SU-DHL-6 (cell line): Measurements from ENCODE around the gene RALGPS1.

Experiments
- H2AFZ ChIP-seq: fragments of 200-600 bp; sonication (generic); 2 replicates; pipeline ENCODE4 v1.6.1; 2014; ENCODE audit warnings: low read depth, mild to moderate bottlenecking, moderate library complexity, mixed read lengths, antibody characterized with exemption, low read length; ENCODE audit not compliant: severe bottlenecking
- H3F3A ChIP-seq: fragments of 200-600 bp; shearing (Covaris generic); 2 replicates; pipeline ENCODE4 v1.6.0; 2016; ENCODE audit warnings: antibody characterized with exemption, mild to moderate bottlenecking; ENCODE audit not compliant: insufficient read depth
- H3K27ac ChIP-seq: fragments of 200-600 bp; sonication (generic); 2 replicates; pipeline ENCODE4 v1.5.1; 2016; ENCODE audit warnings: low read depth, mild to moderate bottlenecking, low read length, moderate library complexity, mixed read lengths
- H3K27me3 ChIP-seq: fragments of 200-600 bp; sonication (generic), shearing (Covaris generic); 2 replicates; pipeline ENCODE4 v1.6.0; 2014; ENCODE audit warnings: mild to moderate bottlenecking, low read length
- H3K36me3 ChIP-seq: fragments of 200-600 bp; sonication (generic); 2 replicates; pipeline ENCODE4 v1.6.1; 2014; ENCODE audit warnings: mild to moderate bottlenecking, low read length, mixed read lengths
- H3K4me2 ChIP-seq: fragments of 300-600, 200-600 bp; shearing (Covaris generic), sonication (generic); 2 replicates; pipeline ENCODE4 v1.6.0; 2014; ENCODE audit warnings: low read length, low read depth, mild to moderate bottlenecking; ENCODE audit not compliant: poor library complexity, severe bottlenecking
- H3K4me3 ChIP-seq: fragments of 200-600 bp; sonication (generic); 2 replicates; pipeline ENCODE4 v1.5.1; 2014; ENCODE audit warnings: antibody characterized with exemption, low read length, mild to moderate bottlenecking, mixed read lengths; ENCODE audit not compliant: insufficient read depth, poor library complexity, severe bottlenecking
- H3K79me2 ChIP-seq: fragments of 200-600 bp; sonication (generic); 2 replicates; pipeline ENCODE4 v1.6.1; 2014; ENCODE audit warnings: mild to moderate bottlenecking, low read length, moderate library complexity; ENCODE audit not compliant: insufficient read depth
- H3K9ac ChIP-seq: fragments of 200-600 bp; sonication (generic); 2 replicates; pipeline ENCODE4 v1.7.0; 2014; ENCODE audit warnings: mild to moderate bottlenecking, low read length
- H3K9me2 ChIP-seq: fragments of 200-600 bp; sonication (generic); replicated peaks from 2 replicates; pipeline ENCODE4 v1.6.1; 2014; ENCODE audit warnings: low read length; ENCODE audit not compliant: insufficient read depth
- H3K9me3 ChIP-seq: fragments of 200-600 bp; sonication (generic); 2 replicates; pipeline ENCODE4 v1.6.1; 2014; ENCODE audit warnings: low read length, mixed read lengths; ENCODE audit not compliant: insufficient read depth
- H4K20me1 ChIP-seq: fragments of 200-600 bp; sonication (generic); 2 replicates; pipeline ENCODE4 v1.6.1; 2014; ENCODE audit warnings: low read depth, mild to moderate bottlenecking, antibody characterized with exemption, low read length, moderate library complexity, mixed read lengths
- CTCF ChIP-seq: fragments of 200-600 bp; sonication (generic); IDR thresholded peaks from one replicate; pipeline ENCODE4 v1.5.1; 2017; ENCODE audit warnings: antibody characterized with exemption, mild to moderate bottlenecking, low read length, moderate library complexity; ENCODE audit not compliant: insufficient read depth, poor library complexity, severe bottlenecking
- EZH2phosphoT487 ChIP-seq: fragments of 200-600 bp; sonication (generic), shearing (Covaris generic); conservative IDR thresholded peaks from 2 replicates; pipeline ENCODE4 v1.6.1; 2018; ENCODE audit warnings: mild to moderate bottlenecking, antibody characterized with exemption, low read length, moderate library complexity, mixed read lengths

Gene RALGPS1

GRCh38 chr9:127208416-127208815 is 293.8 kb downstream of the RALGPS1 start:
- no peaks in the 10 kb centered on the region for H3K79me2 ChIP-seq
- no peak overlapping the region for H3K4me3 ChIP-seq
- H3K9me3 ChIP-seq, result no peaks in the 10 kb centered on the region
- no peaks in the 10 kb centered on the region for H3K9me2 ChIP-seq
- no peaks in the 10 kb centered on the region for H3F3A ChIP-seq
- no peak overlapping the region for H3K27ac ChIP-seq
- no peak overlapping the region for H3K9ac ChIP-seq
- no peaks in the 10 kb centered on the region for H4K20me1 ChIP-seq
- H3K27me3 ChIP-seq, result no peaks in the 10 kb centered on the region
- no peak overlapping the region for H2AFZ ChIP-seq
- no peaks in the 10 kb centered on the region for H3K36me3 ChIP-seq
- H3K4me2 ChIP-seq, result no peak overlapping the region
- TF ChIP-seq CTCF (no peak), EZH2phosphoT487 (no peak)

GRCh38 chr9:127209220-127209619 is 294.6 kb downstream of the RALGPS1 start:
- Histone ChIP-seq H3K9me3 (no peaks in the 10 kb centered on the region), H3K4me2 (no peak overlapping the region), H3F3A (no peaks in the 10 kb centered on the region), H3K79me2 (no peaks in the 10 kb centered on the region), H3K27me3 (no peaks in the 10 kb centered on the region), H3K36me3 (no peaks in the 10 kb centered on the region), H2AFZ (no peak overlapping the region), H3K9me2 (no peaks in the 10 kb centered on the region), H4K20me1 (no peaks in the 10 kb centered on the region), H3K9ac (no peak overlapping the region), H3K4me3 (no peak overlapping the region), H3K27ac (no peak overlapping the region)
- TF ChIP-seq CTCF (no peak), EZH2phosphoT487 (no peak)

GRCh38 chr9:127209948-127210640 is 295.5 kb downstream of the RALGPS1 start:
- no peak overlapping the region for H3K4me2 ChIP-seq
- no peak overlapping the region for H3K27ac ChIP-seq
- no peaks in the 10 kb centered on the region for H4K20me1 ChIP-seq
- no peak for TF ChIP-seq EZH2phosphoT487
- TF ChIP-seq CTCF, result no peak
- H3K9me2 ChIP-seq, result no peaks in the 10 kb centered on the region
- H3K27me3 ChIP-seq, result no peaks in the 10 kb centered on the region
- no peak overlapping the region for H3K4me3 ChIP-seq
- no peaks in the 10 kb centered on the region for H3K9me3 ChIP-seq
- H3F3A ChIP-seq, result no peaks in the 10 kb centered on the region
- H3K36me3 ChIP-seq, result no peaks in the 10 kb centered on the region
- H3K9ac ChIP-seq, result no peak overlapping the region
- H3K79me2 ChIP-seq, result no peaks in the 10 kb centered on the region
- H2AFZ ChIP-seq, result no peak overlapping the region
